Activated T-helper 1 cell treated with Interleukin-2 at 50 U/mL for 16 hours (primary cell): ENCODE results near the gene MUC15.

Experiments used
- DNase-seq: peaks from one replicate; pipeline ENCODE4 v3.0.0-alpha.2; 2020; ENCODE audit warnings: low read depth

MUC15 gene

DNA sequence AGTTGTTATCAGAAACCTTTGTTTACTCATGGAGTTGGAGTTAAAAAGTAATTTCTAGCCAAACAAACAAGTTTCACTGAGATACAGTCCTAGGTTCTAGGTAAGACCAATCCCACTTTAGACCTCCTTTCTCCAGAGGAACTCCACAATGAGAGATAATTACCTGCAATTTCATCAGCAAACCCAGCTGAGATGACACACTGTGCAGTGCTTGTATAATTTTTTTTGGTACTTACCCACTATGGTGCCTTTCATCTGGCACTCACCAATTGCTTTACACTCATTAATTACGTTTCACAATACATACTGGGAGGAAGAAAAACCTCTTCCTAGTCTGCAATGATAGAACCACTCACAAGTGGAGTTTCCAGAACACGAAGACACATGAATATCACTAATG, 1.8 kb upstream of the MUC15 start:
- DNase-seq = no peak

DNA sequence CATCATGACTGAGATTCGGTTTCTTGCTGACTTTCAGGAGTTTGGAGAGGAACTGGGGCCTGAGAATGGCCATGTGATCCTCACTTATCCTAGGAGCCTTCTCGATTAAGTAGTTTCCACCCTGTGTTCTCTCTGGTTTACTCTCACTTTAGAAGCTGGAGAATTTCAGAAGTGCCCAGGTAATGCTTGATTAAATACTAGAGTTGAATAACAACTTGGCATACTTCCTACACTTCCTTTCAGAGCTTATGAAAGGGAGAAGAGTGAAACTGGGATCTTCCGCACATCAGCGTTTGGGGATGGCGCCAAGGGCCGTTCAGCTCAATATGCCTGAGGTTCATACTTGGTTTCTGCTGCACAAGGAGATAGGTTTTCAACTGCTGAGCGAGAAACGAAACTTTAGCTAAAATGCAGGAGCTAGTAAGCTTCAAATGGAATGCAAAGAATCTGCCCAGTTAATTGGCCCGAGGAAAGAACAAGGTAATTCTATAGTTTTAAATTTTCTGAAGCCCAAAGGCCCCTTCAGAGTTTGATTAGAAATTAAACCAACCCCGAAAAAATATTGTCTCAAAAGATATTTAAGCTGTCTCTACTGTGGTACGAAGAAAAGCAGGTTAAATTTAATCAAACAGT, 823 bp upstream of the MUC15 start:
- DNase-seq = no peak

- DNase-seq = no peak
These were observed 2.4 kb downstream of the MUC15 start for GRCh38 chr11:26569646-26570045.

GRCh38 chr11:26558190-26558589, 13.9 kb downstream of the MUC15 start:
- no peak for DNase-seq

- DNase-seq = no peak
These were observed 14.4 kb downstream of the MUC15 start for GRCh38 chr11:26557666-26558065.

DNA sequence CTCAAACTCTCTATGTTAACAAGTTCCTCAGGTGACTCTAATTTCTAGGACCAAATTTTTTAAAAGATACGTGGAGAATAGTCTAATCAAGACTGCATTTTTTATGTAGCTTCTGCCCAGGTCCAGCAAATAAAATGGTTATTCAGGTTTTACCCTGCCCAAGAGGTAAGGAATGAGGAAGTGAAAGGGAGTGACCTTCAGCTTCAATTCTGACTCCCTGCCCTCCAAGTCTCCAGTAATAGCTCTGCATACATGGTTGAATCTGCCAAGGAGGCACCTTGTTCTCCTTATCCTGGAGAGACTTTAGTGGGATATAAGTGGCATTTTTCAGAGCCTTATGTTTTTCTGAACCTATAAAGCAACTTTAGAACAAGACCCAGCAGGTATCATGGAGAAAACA, 15.5 kb downstream of the MUC15 start:
- no peak for DNase-seq

GRCh38 chr11:26554455-26554854, 17.6 kb downstream of the MUC15 start:
- no peak for DNase-seq

GRCh38 chr11:26553182-26553581, 18.9 kb downstream of the MUC15 start:
- no peak for DNase-seq

- no peak for DNase-seq
These were observed 20.8 kb downstream of the MUC15 start for GRCh38 chr11:26551186-26551801.

- no peak for DNase-seq
These were observed 22.0 kb downstream of the MUC15 start for GRCh38 chr11:26550022-26550421.

- no peak for DNase-seq
These were observed 22.9 kb downstream of the MUC15 start for GRCh38 chr11:26549176-26549575.

DNA sequence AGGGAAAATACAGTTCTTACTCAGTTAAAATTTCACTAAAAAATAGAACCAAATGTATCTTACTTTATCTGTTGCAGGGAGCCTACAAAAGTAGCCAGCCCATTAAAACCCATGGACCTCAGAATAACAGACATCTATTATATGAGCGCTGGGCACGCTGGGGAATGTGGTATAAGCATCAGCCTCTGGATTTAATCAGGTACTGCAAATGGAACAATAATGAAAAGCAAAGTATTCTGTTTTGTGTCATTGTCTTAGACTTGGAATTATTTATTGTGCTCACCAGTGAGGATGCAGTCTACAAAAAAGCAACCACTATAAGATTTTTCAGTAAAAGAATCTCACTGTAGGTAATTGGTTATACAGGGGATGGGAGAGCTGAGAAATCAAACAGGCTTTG, 30.2 kb downstream of the MUC15 start:
- no peak for DNase-seq

DNA sequence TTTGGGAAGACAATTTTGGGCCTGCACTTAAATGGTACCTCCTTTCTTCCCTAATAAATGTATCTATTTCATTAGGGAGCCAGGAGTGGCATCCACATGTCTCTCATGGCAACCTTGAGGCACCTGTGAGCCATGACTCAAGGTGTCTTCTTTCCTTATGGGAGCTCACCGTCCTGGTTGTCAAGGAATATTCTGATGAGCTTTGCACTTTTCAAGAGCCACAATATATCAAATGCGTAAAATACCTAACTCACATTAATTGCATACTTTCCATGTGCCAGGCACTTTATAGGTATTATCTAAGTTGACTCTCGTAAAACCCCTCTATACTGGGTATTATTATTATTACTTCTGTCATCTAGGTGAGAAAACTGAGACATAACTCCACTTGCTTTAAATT, 32.5 kb downstream of the MUC15 start:
- no peak for DNase-seq

DNA sequence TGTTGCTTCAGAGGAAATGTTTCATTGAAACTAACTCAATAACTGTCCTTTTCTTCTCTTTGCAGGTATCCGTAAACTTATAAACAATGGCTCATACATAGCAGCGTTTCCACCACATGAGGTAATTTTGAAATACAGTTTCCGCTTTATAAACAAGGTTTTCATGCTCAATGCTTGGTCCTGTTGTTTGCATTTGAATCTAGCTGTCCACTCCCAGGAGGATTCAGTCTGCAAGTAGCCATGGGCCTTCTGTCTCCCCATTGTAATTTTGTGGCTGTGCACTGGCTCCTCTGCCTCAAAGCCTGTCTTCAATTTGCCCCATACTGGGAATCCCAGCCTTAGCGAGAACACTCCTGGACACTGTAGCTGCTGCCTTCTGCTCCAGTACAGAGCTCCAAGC, 34.7 kb downstream of the MUC15 start:
- no peak for DNase-seq

- DNase-seq = no peak
These were observed 44.4 kb downstream of the MUC15 start for GRCh38 chr11:26527685-26528084.

DNA sequence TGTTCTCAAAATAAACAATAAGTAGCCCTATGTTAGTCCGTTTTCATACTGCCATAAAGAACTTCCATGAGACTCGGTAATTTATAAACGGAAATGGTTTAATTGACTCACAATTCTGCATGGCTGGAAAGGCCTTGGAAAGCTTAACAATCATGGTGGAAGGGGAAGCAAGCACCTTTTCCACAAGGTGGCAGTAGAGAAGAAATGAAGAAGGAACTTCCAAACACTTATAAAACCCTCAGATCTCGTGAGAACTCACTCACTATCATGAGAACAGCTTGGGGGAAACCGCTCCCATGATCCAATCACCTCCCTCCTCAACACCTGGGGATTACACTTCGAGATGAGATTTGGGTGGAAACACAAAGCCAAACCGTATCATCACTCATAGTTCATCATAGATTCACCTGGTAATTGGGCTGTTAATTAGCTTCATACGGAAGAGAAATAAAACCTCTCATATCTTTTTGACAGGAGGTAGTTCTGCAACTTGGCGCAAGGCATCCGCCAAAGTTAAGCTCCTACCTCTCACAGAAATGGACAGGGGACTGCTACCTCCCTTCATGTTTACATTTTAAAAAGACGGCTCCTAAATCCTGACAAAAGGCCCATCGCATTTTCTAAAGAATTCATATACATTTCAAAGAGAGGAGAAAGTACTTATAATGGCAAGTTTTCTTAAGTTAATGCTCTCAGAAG, 49.0 kb downstream of the MUC15 start:
- no peak for DNase-seq

- no peak for DNase-seq
These were observed 52.6 kb downstream of the MUC15 start for GRCh38 chr11:26519469-26519868.

GRCh38 chr11:26512196-26512595, 59.9 kb downstream of the MUC15 start:
- DNase-seq = no peak

DNA sequence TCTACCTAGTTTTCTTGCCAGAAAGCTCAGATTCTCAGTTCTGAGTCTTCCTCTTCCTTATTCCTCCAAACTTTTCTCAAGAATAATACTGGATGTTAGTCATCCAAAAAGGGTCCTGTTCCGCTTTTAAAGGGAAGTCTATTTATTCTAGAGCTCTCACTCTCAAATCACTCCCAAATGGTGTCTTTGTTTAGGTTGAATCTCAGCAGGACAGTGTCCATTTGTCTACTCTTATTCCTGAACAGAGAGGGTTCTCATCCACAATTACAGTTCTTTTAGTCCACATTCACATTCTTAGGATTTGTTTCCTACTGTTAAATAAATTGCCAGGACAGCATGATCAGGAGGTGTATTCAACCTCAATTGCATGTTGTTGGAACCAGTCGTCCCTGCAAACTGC, 61.3 kb downstream of the MUC15 start:
- DNase-seq = no peak

DNA sequence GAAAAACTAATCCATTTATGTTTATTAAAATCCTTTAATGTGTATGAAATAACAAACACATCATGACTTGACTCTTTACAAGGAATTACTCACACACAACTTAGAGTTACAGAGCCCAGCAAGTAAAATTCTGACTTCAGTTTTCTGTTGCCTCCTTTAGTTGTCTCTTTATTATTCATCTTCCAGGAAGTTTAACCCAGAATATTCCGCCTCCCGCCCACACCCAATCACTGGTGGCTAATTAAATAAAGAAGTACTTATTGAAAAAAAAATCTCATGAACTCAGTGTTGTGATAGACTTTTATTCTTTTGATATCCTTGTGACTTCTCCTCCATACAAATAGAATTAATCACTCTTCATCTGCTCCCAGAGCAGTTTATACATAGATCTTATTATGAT, 61.9 kb downstream of the MUC15 start:
- no peak for DNase-seq
